HepG2 (cell line): ENCODE measurements around the gene GRID1.

Experiments used
- CSRNP1 ChIP-seq: sonication (generic); formaldehyde crosslinking; IDR thresholded peaks from 2 replicates; pipeline ENCODE4 v1.8.1; 2023; ENCODE audit warnings: mild to moderate bottlenecking, missing genetic modification reagents
- CTCF ChIP-seq: sonication (generic); formaldehyde crosslinking; IDR thresholded peaks from 2 replicates; pipeline ENCODE4 v1.5.0; 2020; ENCODE audit warnings: mild to moderate bottlenecking, missing genetic modification reagents, moderate library complexity
- KLF9 ChIP-seq: IDR thresholded peaks from 2 replicates; pipeline ENCODE4 v1.6.1; 2016; ENCODE audit warnings: low read depth
- MAX ChIP-seq: IDR thresholded peaks from 2 replicates; pipeline ENCODE4 v1.6.1; 2012; ENCODE audit warnings: inconsistent platforms
- MTA3 ChIP-seq: sonication (generic); formaldehyde crosslinking; IDR thresholded peaks from 2 replicates; pipeline ENCODE4 v1.4.0; 2020; ENCODE audit warnings: missing genetic modification reagents
- POLR2A ChIP-seq, 2 experiments: IDR thresholded peaks; 2 replicates each; pipeline ENCODE4 v1.6.1; 2011; ENCODE audit warnings: low read depth in 2 of 2, low read length in 2 of 2, mild to moderate bottlenecking in 1 of 2, moderate library complexity in 1 of 2; ENCODE audit not compliant: insufficient read depth in 1 of 2
- PRDM15 ChIP-seq: sonication (generic); formaldehyde crosslinking; IDR thresholded peaks from 2 replicates; pipeline ENCODE4 v1.4.0; 2020; ENCODE audit warnings: missing genetic modification reagents
- RERE ChIP-seq: IDR thresholded peaks from 2 replicates; pipeline ENCODE4 v1.6.1; 2016; ENCODE audit warnings: low read depth, missing genetic modification reagents, missing compliant biosample characterization
- RFX5 ChIP-seq: IDR thresholded peaks from 2 replicates; pipeline ENCODE4 v1.6.1; 2011; ENCODE audit warnings: low read depth, low read length, improper control_type of control experiment
- SETDB1 ChIP-seq: sonication (generic); formaldehyde crosslinking; IDR thresholded peaks from 2 replicates; pipeline ENCODE4 v1.5.1; 2020; ENCODE audit warnings: missing genetic modification reagents, mild to moderate bottlenecking, borderline replicate concordance
- TFDP2 ChIP-seq: sonication (generic); formaldehyde crosslinking; IDR thresholded peaks from 2 replicates; pipeline ENCODE4 v1.4.0; 2020; ENCODE audit warnings: missing genetic modification reagents
- ZNF605 ChIP-seq: sonication (generic); formaldehyde crosslinking; IDR thresholded peaks from 2 replicates; pipeline ENCODE4 v1.8.0; 2022; ENCODE audit warnings: mild to moderate bottlenecking, missing genetic modification reagents
- ZNF713 ChIP-seq: sonication (generic); formaldehyde crosslinking; IDR thresholded peaks from 2 replicates; pipeline ENCODE4 v1.4.0; 2020; ENCODE audit warnings: mild to moderate bottlenecking, missing genetic modification reagents

GRCh38 chr10:86104156-86104555, 262.4 kb downstream of the GRID1 start:
- TF ChIP-seq MTA3 (no peak), ZNF605 (CRISPR knock-in tag) (no peak), SETDB1 (CRISPR knock-in tag) (no peak), CTCF (CRISPR knock-in tag) (no peak), CSRNP1 (CRISPR knock-in tag) (no peak), MAX (no peak), ZNF713 (no peak), KLF9 (CRISPR knock-in tag) (no peak), POLR2A (IDR thresholded peaks at IDR 0.05; ENCODE audit: insufficient read depth in 1 of 2, low read depth in 2 of 2, low read length in 2 of 2) (no peak), RFX5 (no peak), TFDP2 (no peak), PRDM15 (CRISPR knock-in tag) (no peak), RERE (no peak)
